Embryonic facial prominence (tissue), 1 donor: Measurements from ENCODE around the gene RAI1.
A peak's percentile ranks its signal among the peaks of the same experiment; 100 is the strongest.
"Not testable (repeated sequence)": the region's sequence is repeated elsewhere in the genome, so short reads cannot be mapped to it uniquely, and the experiment has no call there.

Experiments
- DNase-seq: peaks from one replicate; pipeline ENCODE4 v3.0.0-alpha.2; 2016; ENCODE audit errors: extremely low spot score

RAI1 gene

DNA sequence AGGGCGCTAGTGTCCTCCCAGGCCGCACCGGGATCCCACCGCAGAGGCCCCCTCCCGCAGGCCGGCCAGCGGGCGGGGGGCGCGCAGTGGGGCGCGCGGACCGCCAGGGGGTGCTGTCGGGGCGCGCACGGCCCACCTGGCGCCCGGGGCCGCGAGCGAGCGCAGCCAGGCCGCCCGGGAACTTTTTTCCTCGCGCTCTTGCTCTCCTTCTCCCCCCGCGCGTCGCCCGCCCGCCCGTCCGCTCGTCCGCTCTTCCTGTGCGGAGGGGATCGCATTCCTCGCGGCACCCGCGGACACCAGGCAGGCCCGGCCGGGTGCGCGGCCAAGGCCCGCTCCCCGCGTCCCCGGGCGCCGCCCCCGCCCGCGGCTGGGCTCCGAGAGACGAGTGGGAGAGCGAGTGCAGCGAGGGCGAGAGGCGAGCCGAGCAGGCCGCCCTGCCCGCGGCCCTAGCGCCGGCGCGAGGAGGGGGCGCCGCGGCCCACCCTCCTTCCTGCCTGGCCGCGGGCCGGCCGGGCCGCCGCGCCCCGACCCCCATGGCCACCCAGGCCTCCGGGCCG is at the start of gene RAI1:
Gene RAI1 (plus strand): TSS at position 272 of the 557 bp plus-strand sequence. CDS start 111,491 bp downstream, outside the sequence.
- peak; percentile 80 for DNase-seq

DNA sequence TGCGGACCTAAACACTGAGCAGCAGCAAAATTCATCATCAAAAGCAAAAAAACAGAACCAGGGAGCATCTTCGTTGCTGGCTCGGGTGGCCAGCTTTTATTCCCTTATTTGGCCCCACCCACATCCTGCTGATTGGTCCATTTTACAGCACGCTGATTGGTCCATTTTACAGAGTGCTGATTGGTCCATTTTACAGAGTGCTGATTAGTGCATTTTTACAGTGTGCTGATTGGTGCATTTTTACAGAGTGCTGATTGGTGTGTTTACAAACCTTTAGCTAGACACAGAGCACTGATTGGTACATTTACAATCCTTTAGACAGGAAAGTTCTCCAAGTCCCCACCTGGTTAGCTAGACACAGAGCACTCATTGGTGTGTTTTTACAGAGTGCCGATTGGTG is 48.6 kb upstream of the RAI1 start:
- not testable (repeated sequence) for DNase-seq

DNA sequence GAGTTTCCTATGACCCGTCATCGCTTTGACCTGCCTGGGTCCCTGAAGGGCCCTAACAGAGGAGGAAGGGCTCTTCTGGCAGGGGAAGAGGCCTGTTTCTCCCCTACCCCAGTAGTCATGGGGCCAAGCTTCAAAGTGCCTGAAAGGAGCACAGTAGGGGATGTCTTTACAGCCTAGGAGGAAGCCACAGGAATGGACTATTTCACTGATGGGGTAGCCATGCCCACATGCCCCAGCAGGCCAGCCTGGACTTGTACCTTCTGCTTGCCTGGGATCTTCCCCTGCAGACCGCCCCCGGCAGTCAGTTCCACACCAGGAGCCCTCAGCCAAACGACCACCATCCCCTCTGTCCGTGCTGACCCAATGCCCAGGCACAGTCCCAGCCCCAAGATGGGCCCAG is 47.9 kb upstream of the RAI1 start:
- DNase-seq, result no peak

DNA sequence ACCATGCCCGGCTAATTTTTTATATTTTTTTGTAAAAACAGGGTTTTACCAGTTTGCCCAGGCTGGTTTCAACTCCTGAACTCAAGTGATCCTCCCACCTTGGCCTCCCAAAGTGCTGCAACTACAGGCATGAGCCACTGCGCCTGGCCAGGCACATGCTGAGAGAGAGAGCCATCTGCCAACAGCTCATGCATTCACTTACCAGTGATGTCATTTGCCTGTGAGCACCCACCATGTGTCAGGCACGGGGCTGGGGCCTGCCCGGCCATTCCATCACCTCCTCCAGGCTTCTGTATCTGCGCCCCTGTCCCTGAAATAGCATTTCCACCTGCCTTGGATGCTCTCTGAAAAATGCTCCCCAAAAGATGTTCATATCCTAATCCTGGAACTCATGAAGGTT is 46.1 kb upstream of the RAI1 start:
- no peak for DNase-seq

- DNase-seq, result not testable (repeated sequence)
These were observed 45.6 kb upstream of the RAI1 start for GRCh38 chr17:17635537-17636271.

- no peak for DNase-seq
These were observed 44.9 kb upstream of the RAI1 start for GRCh38 chr17:17636272-17636885.

- DNase-seq, result no peak
These were observed 42.8 kb upstream of the RAI1 start for GRCh38 chr17:17638467-17638866.

- not testable (repeated sequence) for DNase-seq
These were observed 41.5 kb upstream of the RAI1 start for GRCh38 chr17:17639661-17640270.

DNA sequence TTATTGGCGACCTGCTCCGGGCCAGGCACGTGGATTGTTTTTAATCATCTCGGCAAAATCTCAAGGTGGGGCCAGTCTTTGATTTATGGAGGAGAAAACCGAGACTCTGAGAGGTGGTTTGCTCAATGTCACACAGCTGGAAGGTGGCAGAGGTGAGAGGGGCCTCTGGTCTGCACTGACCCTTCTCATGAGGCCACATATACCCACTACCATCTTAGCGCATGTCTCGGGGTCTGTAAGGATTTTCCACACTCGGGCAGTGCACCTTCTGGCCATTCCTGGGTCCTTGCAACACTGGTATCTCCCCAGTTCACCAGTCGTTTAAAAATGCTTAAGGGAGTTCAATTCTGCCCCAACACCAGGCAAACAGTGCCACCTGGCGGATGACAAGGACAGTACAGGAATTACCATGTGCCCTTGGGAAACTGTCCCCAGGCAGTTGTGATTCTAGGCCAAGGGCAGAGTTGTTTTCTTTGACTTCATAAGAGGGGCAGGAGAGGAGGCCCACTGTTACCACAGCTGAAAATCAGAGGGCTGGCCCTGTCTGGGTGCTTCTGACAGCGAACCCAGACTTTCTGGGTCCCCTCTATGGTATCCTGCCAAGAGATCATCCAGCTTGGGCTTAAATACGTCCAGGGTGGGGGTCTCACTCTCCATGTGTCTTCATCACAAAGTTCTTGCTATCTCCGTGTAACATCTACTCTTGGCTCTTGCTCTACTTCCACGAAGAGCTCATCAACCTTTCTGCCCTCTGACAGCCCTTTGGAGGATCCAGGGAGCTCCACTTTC is 39.4 kb upstream of the RAI1 start:
- DNase-seq, result peak; percentile 69

- not testable (repeated sequence) for DNase-seq
These were observed 36.1 kb upstream of the RAI1 start for GRCh38 chr17:17645148-17645547.

GRCh38 chr17:17645961-17646360 is 35.3 kb upstream of the RAI1 start:
- no peak for DNase-seq

GRCh38 chr17:17647524-17648178 is 33.6 kb upstream of the RAI1 start:
- no peak for DNase-seq

GRCh38 chr17:17648762-17649161 is 32.5 kb upstream of the RAI1 start:
- no peak for DNase-seq

GRCh38 chr17:17650959-17651358 is 30.3 kb upstream of the RAI1 start:
- DNase-seq, result no peak

- no peak for DNase-seq
These were observed 27.9 kb upstream of the RAI1 start for GRCh38 chr17:17653343-17653742.

- DNase-seq, result no peak
These were observed 21.9 kb upstream of the RAI1 start for GRCh38 chr17:17659340-17659739.

- DNase-seq, result no peak
These were observed 20.1 kb upstream of the RAI1 start for GRCh38 chr17:17661134-17661533.

DNA sequence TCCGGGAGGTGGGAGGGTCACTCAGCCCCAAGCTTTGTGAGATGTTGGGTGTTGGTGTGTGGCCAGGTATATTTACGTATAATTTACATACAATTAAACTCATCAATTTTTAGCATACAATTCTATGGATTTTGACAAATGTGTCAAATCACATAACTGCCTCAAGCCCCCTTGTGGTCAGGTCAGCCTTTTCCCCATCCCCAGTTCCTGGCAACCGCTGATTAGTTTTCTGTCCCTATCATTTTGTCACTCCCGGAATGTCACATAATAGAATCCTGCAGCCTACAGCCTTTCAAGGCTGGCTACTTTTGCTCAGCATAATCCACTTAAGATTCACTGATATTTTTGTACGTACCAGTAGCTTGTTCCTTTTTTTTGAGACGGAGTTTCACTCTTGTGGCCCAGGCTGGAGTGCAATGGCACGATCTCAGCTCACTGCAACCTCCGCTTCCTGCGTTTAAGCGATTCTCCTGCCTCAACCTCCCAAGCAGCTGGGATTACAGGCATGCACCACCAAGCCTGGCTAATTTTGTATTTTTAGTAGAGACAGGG is 19.3 kb upstream of the RAI1 start:
- DNase-seq, result no peak

DNA sequence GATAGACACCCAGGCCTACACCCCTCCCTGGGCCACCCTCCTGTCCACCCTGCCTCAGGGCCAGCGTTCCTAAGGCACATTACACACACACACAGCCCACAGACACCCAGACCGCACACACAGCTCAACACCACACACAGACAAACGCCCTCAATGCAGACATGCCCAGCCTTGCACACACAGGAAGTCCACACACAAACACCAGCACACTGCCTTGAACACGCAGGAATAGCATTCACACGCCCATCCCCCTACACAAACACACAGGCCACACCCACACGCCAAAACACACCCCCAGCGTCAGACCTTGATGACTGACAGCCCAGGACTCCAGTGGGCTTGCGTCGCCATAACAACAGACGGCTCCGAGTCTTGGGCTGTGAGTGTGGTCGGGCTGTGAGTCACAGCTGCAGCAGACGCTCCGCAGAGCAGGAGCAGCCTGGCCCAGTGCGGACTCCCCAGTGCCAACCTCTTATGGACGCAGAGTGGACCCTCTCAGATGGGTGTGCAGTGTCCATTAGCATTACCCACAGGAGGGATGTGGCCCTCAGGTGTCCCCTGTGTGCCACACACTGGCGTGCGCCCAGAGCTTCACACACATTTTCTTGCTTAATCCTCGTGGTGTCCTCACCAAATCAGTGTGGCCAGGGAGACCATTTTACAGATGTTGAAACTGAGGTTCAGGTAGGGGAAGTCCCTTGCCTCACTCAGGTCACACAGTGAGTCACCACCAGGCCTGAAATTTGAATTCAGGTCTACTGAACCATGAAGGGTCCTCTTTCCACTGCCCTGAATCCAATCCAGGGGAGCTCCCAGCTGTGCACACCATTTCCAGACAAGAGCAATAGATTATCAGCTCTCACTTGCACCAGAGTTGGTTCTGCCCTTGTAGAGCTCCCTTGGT is 17.8 kb upstream of the RAI1 start:
- DNase-seq, result peak; percentile 61

GRCh38 chr17:17664064-17664452 is 17.2 kb upstream of the RAI1 start:
- no peak for DNase-seq
